OCI-LY7 (cell line): ENCODE results near the gene SAP30.

Experiments
- EZH2phosphoT487 ChIP-seq: fragments of 200-600 bp; sonication (generic); IDR thresholded peaks from 2 replicates; pipeline ENCODE4 v1.6.1; 2018; ENCODE audit warnings: low read depth, borderline replicate concordance, mild to moderate bottlenecking, mixed run types, antibody characterized with exemption, low read length, moderate library complexity, mixed read lengths
- TF ChIP-seq, protein P1 (sequence below): fragments of 200-600 bp; sonication (generic); conservative IDR thresholded peaks from 2 replicates; pipeline ENCODE4 v1.5.1; 2014; ENCODE audit warnings: mild to moderate bottlenecking, antibody characterized with exemption, low read length, moderate library complexity, mixed read lengths

DNA sequence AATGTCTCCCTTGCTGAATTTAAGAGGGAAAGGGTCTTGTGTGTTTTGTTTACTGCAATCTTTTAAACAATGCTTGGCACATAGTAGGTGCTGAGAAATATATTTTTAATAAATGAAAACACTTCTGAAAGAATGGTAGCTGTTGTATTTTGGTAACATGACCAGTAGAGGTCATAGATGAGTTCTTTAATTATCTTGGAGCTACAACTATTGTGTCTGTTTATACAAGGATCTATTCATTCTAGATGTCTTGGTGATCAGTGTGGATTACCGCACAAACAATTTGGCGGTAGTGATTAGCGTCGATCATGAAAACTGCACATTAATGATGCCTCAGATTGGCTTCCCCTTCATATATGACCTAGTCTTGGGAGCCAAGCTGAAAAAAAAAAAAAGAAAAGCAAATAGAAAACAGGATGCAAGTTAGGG, 49.6 kb downstream of the SAP30 start:
- TF ChIP-seq, protein P1, sequence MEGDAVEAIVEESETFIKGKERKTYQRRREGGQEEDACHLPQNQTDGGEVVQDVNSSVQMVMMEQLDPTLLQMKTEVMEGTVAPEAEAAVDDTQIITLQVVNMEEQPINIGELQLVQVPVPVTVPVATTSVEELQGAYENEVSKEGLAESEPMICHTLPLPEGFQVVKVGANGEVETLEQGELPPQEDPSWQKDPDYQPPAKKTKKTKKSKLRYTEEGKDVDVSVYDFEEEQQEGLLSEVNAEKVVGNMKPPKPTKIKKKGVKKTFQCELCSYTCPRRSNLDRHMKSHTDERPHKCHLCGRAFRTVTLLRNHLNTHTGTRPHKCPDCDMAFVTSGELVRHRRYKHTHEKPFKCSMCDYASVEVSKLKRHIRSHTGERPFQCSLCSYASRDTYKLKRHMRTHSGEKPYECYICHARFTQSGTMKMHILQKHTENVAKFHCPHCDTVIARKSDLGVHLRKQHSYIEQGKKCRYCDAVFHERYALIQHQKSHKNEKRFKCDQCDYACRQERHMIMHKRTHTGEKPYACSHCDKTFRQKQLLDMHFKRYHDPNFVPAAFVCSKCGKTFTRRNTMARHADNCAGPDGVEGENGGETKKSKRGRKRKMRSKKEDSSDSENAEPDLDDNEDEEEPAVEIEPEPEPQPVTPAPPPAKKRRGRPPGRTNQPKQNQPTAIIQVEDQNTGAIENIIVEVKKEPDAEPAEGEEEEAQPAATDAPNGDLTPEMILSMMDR: peak; percentile 83
- no peak for TF ChIP-seq EZH2phosphoT487
